A673 (cell line): ENCODE data around the gene LGALS14. TPM values are rescaled to one million over a fixed set of nuclear protein-coding genes. Genes with fewer than 3 reads are reported as not detected.

ENCODE experiments used
- BruUV-seq: library from RNA; stranded (reverse); fragments of 400-500 nt; replicated peaks from 2 replicates; lab custom pipeline; 2021; lab: Mats Ljungman, UMichigan
- CTCF ChIA-PET: fragments of 300-600 bp; sonication (Branson Sonifier 250); formaldehyde crosslinking; loops from one replicate; lab custom pipeline; 2022; ENCODE audit warnings: antibody characterized with exemption; lab: Charles Lee
- POLR2A ChIA-PET: fragments of 300-600 bp; sonication (Branson Sonifier 250); formaldehyde crosslinking; loops from one replicate; lab custom pipeline; 2022; ENCODE audit warnings: antibody characterized with exemption; ENCODE audit not compliant: low non-redundant PET; lab: Charles Lee
- DNase-seq: peaks from one replicate; pipeline ENCODE4 v3.0.0-alpha.2; 2015; ENCODE audit warnings: low spot score
- H3K27ac ChIP-seq: fragments of 200-600 bp; sonication (generic); 2 replicates; pipeline ENCODE4 v1.5.1; 2016; ENCODE audit warnings: mixed run types, low read depth, mild to moderate bottlenecking, mixed read lengths, antibody characterized with exemption, low read length; ENCODE audit not compliant: poor library complexity, severe bottlenecking
- H3K27me3 ChIP-seq: fragments of 200-600 bp; sonication (generic); replicated peaks from 2 replicates; pipeline ENCODE4 v1.6.1; 2017; ENCODE audit warnings: mixed run types, low read depth, mild to moderate bottlenecking, mixed read lengths, antibody characterized with exemption, low read length; ENCODE audit not compliant: insufficient read depth, poor library complexity
- H3K36me3 ChIP-seq: fragments of 200-600 bp; sonication (generic); 2 replicates; pipeline ENCODE4 v1.6.1; 2016; ENCODE audit warnings: mixed run types, mild to moderate bottlenecking, mixed read lengths, antibody characterized with exemption, low read length; ENCODE audit not compliant: insufficient read depth, poor library complexity, severe bottlenecking
- H3K4me1 ChIP-seq: fragments of 200-600 bp; sonication (generic); 2 replicates; pipeline ENCODE4 v1.6.1; 2017; ENCODE audit warnings: mixed run types, mild to moderate bottlenecking, mixed read lengths, antibody characterized with exemption, low read length; ENCODE audit not compliant: insufficient read depth, poor library complexity, severe bottlenecking
- H3K4me3 ChIP-seq: fragments of 200-600 bp; sonication (generic); 2 replicates; pipeline ENCODE4 v1.5.1; 2016; ENCODE audit warnings: low read depth, mixed run types, mild to moderate bottlenecking, mixed read lengths, low read length; ENCODE audit not compliant: poor library complexity, severe bottlenecking
- H3K9me3 ChIP-seq: fragments of 200-600 bp; sonication (generic); 2 replicates; pipeline ENCODE4 v1.6.1; 2016; ENCODE audit warnings: mixed run types, low read depth, mild to moderate bottlenecking, mixed read lengths, antibody characterized with exemption, low read length; ENCODE audit not compliant: poor library complexity, severe bottlenecking
- CTCF ChIP-seq: fragments of 300-800, 200-600 bp; sonication (generic); conservative IDR thresholded peaks from 2 replicates; pipeline ENCODE4 v1.5.1; 2017; ENCODE audit warnings: low read depth, mild to moderate bottlenecking, antibody characterized with exemption, low read length, moderate library complexity, mixed read lengths
- EZH2 ChIP-seq: fragments of 200-600 bp; sonication (generic); IDR thresholded peaks from 2 replicates; pipeline ENCODE4 v1.6.1; 2017; ENCODE audit warnings: borderline replicate concordance, low read depth, mild to moderate bottlenecking, mixed read lengths, antibody characterized with exemption, low read length; ENCODE audit not compliant: poor library complexity, severe bottlenecking
- intact Hi-C: fragments of 100-400 bp; cut with micrococcal nuclease; formaldehyde crosslinking; loops from one replicate; pipeline ENCODE4 v1.10.0; 2022; ENCODE audit not compliant: unreplicated experiment
- total RNA-seq: library from RNA; stranded (reverse); gene quantifications from 2 replicates; pipeline ENCODE4 v1.2.3, GENCODE V29; 2021

Gene LGALS14
- total RNA-seq, 1 experiment from 2014 or later, result not detected

DNA sequence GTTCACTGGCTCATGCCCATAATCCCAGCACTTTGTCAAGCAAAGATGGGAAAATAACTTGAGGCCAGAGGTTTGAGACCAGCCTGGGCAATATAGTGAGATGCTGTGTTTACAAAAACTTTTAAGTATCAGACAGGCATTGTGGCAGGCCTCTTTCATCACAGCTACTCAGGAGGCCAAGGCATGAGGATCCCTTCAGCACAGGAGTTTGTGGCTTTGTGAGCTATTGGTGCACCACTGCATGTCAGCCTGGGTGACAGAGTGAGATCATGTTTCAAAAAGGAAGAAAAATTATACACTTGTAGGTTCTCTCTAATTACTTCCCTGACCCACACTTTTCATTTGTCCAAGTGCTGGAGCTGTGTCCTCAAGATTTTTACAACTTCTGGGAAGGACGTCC is 11.5 kb upstream of the LGALS14 start:
- Histone ChIP-seq H3K27ac (no peak overlapping the region), H3K4me3 (no peak overlapping the region), H3K4me1 (no peaks in the 10 kb centered on the region), H3K27me3 (peaks cover 67% of the 10 kb centered on the region), H3K36me3 (no peaks in the 10 kb centered on the region), H3K9me3 (no peaks in the 10 kb centered on the region)
- POLR2A ChIA-PET, result no interaction called here
- TF ChIP-seq CTCF, result no peak
- TF ChIP-seq EZH2, result no peak
- no peak for DNase-seq
- no TSS peak for BruUV-seq
- CTCF ChIA-PET, result no interaction called here
- intact Hi-C loops, result no loop called here

DNA sequence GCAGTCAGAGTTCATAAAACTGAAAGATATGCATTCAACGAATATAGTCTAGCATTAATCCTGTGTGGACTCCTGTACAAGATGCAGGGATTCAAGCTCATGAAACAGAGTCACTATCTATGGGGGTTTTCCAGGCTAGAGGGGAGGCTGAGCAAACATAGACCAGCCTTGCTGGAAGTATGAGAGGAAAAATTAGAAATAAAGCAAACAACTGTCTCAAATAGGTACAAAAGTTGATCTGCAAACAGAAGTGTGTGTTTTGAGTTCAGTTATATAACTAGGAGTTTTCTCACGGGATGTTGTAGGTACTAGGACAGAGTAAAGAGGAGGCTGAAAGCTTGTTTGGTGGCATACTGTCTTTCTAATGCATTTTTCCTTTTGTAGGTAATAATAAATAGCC is 8.5 kb upstream of the LGALS14 start:
- Histone ChIP-seq H3K27ac (no peak overlapping the region), H3K4me1 (no peaks in the 10 kb centered on the region), H3K9me3 (no peaks in the 10 kb centered on the region), H3K36me3 (no peaks in the 10 kb centered on the region), H3K4me3 (no peak overlapping the region), H3K27me3 (peaks cover 67% of the 10 kb centered on the region)
- TF ChIP-seq EZH2, result no peak
- TF ChIP-seq CTCF, result no peak
- intact Hi-C loops, result no loop called here
- ChIA-PET CTCF (no interaction called here), POLR2A (no interaction called here)
- BruUV-seq, result no TSS peak
- no peak for DNase-seq

DNA sequence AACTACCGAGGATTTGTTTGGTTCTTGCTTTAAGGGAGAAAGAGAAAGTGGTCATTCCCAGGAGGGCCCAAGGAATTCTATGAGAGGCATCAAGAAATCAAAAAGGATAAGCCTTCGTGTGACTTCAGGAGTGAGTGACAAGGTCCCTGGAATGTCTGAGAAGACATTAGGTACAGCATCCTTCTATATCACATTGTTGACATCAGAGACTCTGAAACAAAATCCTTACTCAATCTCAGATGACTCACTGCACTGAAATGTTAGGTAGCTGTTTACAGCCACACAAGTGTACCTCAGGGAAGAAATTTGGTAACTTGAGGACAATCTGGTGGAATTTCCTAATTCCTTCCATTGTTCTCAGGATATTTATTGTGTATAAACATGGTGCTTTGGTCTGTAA is 7.9 kb upstream of the LGALS14 start:
- ChIA-PET POLR2A (no interaction called here), CTCF (no interaction called here)
- intact Hi-C loops, result no loop called here
- no peak overlapping the region for H3K27ac ChIP-seq
- no peak overlapping the region for H3K4me3 ChIP-seq
- H3K36me3 ChIP-seq, result no peaks in the 10 kb centered on the region
- no peak for DNase-seq
- peaks cover 67% of the 10 kb centered on the region for H3K27me3 ChIP-seq
- BruUV-seq, result no TSS peak
- H3K9me3 ChIP-seq, result no peaks in the 10 kb centered on the region
- H3K4me1 ChIP-seq, result no peaks in the 10 kb centered on the region
- TF ChIP-seq EZH2 (no peak), CTCF (no peak)
